IPS-NIHi7 (cell line): ENCODE results near the gene ADAMTS4.

Source experiments
- DNase-seq: peaks from one replicate; pipeline ENCODE4 v3.0.0; 2012; ENCODE audit warnings: mixed read lengths; ENCODE audit errors: extremely low spot score

ADAMTS4 gene

DNA sequence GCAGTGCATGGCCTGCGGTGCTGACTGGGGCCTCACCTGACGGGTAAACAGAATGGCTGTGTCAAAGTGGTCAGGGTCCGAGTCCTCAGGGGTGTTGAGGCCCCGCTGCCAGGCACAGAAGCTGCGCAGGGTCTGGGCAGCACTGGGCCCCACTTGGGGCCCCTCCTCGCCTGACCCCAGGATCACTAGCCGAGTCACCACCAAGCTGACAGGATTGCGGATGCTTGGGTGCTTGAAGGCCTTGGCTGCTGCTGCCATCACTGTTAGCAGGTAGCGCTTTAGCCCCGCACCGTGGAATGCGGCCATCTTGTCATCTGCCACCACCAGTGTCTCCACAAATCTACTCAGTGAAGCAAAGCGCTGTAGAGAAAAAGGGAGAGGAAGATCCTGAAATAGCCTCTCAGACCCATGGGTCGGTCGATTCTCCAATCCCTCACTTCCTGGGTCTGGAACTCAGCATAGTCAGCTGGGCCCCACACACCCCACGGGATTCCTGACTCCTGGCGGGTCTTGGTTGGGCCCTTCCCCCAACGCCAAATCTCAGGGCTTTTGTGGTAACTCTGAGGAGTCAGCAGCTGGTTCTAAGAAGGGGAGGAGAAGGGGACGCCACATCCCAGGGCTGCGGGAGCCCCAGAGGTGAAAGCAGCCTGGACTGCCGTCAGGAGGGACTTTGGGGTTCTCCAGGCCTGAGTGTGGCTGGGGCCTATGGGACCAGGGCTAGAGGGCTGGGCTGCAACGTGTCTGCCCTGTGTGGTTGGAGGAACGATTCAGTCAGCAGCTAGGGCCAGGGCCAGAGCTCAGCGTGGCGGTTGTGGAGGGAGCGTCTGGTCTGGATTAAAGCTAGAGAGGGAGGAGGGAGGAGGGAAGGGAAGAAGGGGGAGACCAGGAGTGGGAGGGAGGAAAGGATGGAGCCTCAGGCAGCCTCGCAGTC is 2.1 kb downstream of the ADAMTS4 start:
- no peak for DNase-seq

DNA sequence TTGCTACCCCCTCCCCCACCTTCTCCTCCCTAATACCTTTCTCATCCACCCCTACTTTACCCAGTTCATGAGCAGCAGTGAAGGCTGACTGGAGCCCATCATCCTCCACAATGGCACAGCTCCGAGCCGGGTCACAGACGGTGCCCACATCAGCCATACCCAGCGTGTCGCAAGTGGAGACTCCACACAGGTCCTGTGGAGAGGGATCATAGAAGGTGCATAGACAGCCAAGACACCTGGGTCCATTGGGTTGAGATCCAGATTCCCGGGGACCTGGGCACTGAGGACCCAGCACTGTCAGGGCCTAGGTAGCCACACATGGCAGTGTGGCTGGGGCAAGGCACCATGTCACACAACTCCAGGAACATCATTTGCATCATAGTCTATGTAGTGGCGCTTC is 2.7 kb downstream of the ADAMTS4 start:
- DNase-seq: no peak

DNA sequence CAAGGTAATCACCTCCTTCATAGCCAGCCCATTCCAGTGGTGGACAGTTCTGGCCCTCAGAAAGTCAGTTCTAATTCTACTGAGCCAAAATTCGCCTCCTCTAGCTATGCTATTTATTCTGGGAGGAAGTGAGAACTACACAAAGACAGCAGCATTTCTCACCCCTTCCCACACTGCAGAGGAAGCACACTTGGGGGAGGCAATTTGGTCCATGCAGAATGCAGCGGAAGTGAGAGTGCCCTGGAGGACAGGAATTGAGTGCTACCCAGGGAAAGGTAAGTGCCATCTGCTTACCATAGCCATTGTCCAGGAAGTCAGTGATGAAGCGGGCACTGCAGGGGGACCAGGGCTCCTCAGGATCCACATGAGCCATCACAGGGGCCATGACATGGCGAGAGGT is 3.7 kb downstream of the ADAMTS4 start:
- no peak for DNase-seq

DNA sequence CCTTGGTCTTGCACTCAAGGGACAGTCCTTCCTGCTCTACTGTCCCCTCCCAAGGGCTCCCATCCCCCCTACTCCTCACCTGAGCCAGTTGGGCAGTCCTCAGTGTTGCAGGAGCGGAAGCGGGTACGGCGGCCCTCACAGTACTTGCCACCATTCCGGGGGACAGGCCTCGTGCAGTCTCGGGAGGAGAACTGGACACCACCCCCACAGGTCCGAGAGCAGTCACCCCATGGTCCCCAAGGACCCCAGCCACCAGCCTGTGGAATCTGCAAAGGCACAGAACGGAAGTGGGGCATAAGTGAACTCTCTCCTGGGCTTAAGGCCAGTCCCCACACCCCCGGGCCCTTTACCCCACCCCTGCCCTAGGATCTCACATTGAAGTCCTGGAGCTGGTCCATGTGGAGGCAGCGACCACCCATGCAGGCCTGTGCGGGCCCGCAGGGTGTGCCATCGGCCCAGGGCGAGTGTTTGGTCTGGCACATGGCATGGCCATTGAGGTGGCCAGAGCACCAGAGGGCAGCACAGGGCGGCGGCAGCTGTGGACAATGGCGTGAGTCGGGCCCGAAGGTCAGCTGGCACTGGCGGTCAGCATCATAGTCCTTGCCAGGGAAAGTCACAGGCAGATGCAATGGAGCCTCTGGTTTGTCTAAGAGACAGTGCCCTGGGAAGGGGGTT is 5.2 kb downstream of the ADAMTS4 start:
- DNase-seq: no peak

DNA sequence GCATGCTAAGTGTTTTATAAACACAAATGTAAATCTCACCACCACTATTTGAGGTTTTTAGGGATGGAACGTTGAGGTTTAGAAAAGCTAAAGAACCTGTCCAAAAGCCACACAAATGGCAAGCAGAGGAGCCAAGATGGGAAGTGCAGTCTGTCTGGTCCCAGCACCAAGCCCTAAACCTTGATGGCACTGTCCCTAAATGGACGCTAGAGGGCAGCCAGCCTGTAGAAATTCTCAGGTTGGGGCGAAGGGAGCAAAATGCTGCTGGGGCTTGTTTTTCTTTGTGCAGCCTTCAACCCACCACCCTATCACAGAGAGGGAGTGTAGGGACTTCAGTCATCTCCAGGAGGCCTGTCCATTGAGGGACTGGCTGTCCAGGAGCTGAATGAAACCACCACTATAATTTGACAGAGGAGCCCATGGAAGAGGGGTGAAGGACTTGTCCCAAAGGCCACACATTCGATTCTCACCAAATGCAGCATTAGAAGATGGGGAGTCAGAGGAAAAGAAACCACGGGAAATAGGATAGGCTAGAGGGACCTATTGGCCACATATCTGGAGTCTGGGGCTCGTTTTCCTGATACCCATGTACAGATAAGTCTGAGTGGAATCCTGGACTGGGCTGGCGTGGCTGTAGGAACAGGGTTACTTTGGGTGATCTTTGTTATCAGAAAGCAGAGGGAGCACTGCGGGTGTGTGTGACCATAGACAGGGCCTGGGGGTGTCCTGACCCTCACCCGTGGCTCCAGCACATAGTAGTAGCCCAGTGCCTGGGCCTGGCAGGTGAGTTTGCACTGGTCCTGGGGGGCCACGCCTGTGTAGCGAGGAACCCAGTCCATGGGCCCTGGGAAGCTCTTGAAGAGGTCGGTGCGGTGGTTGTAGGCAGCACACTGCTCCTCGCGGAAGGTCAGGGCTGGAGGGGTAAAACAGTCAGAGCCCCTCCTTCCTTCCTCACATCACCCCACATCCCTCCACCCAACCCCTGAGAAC is 6.1 kb downstream of the ADAMTS4 start:
- DNase-seq: peak; percentile 84

DNA sequence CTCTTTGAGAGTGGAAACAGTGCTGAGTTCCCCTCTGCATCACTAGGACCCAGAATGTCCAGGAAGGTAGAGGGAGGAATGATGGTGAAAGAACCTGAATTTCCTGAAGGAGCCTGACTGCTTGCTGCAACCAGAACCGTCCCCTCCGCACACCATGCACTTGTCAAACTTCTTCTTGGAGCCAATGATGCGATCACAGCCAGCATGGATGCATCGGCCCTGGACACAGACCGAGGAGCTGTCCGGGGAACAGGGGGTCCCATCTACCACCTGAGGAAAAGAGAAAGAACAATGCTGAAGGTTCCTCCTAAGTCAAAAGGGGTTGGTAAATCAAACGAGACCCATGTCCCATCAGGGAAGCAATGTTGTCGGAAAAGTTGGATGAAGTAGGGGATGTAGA is 6.9 kb downstream of the ADAMTS4 start:
- DNase-seq: no peak

DNA sequence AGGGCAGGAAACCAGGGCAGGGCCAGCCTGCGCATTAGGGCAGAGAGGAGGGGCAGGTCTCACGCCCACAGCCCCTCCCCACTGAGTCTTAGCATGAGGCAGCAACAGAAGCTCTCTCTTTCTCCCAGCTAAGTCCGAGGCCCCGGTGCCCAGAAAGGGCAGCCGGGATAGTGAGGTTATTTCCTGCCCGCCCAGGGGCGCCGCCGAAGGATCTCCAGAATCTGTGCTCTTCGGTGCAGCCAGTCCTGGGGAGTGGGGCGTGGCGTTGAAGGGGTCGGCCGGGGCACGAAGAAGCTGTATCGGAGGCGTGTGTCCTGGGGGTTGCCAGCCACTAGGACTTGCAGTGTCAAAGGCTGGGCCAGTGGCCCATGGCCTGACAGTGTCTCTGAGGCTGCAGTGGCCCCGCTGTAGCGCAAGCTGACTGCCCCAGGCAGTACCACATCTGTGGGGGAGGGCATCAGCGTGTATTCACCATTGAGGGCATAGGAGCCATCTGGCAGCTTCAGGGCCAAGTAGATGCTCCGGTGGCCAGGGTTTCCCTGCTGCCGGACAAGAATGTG is 7.8 kb downstream of the ADAMTS4 start:
- no peak for DNase-seq

DNA sequence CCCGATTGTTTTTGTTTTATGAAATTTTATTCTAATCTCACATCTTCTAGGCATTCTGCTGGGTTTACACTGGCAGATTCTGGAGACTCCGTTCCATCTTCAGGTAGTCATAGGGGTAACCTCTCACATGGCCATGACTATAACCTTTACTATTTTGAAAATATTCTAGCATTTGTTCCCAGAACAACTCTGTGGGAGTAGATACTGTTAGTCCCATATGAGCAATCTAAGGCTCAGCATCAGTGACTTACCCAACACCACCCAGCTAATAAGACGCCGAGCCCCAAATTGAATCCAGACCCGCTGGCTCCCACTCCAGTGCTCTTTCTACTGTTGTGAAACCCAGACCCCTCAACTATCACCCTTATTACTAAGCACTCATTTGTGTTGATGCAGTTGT is 9.8 kb downstream of the ADAMTS4 start:
- no peak for DNase-seq

DNA sequence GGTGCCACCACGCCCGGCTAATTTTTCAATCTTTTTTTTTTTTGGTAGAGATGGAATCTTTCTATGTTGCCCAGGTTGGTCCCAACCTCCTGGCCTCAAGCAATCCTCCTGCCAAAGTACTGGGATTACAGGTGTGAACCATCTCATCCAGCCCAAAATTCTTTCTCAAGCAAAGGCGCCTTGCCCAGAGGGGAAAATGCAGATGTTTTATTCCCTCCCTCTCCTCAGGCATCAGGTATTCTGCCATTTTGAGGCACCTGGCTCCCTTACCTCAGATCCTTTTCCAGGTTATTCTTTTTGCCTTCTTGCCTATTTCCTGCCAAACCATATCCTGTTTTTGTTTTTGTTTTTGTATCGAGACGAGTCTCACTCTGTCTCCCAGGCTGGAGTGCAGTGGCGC is 10.5 kb downstream of the ADAMTS4 start:
- no peak for DNase-seq

DNA sequence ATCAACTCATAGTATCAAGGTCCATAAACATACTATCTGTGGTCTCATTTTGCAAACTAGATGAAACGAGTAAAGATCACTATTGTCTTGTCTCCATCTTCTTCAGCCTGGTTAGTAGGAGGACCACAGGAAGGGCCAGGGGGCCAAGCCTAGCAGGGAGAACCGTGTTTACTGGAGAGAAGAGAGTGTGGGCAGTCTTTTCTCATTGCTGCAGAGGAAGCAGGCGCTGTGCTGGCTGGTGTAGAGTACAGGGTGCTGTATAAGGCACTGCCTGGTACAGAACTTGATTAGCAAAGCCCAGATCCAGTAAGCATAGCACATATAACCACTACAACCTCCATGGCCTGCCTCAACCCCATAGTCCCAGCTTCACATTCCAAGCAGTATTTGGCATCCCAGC is 11.5 kb downstream of the ADAMTS4 start:
- DNase-seq: no peak

DNA sequence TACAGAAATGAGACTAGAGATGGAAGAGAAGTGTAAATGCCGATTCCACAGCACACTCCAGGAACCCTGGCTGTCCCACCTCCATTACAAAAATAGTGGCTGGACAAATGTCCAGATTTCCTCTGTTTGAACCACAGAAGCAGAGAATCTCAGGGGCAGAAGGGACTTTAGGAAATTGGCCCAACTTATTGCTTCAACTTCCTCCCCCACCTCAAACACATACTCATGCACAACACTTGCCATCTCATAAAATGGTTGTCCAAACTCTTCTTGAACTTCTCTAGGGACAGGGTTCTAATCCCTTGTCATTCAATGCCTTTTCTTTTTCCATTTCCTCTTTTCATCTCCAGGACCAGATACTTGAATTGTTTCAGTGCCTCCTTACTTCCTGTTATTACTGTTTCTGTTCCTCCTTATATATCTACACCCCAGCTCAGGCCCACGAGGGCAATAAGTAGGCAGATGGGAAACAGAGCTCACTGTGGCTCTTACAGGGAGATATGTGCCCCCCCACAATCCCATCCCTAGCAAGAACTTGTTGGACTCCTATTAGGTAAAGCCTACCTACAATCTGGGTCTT is 13.0 kb downstream of the ADAMTS4 start:
- no peak for DNase-seq

DNA sequence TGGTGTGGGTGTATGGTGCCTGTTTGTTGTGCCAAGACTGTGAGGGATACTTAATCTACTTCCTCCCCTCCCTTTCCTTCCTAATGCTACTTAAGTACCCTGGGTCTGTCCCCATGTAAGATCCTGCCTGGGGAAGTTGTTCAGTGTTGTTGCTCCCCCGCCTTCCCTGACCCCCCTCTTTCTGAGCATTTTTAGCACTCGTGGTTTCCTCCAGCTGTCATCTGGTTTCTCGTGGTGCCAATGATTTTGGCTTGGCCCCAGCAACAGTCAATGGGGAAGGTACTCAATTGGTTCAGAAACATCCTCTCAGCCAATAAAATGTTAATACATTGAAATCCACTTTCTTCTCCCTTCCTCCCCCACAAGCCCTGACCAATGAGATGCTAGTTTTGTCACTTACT is 13.6 kb downstream of the ADAMTS4 start:
- DNase-seq: no peak

DNA sequence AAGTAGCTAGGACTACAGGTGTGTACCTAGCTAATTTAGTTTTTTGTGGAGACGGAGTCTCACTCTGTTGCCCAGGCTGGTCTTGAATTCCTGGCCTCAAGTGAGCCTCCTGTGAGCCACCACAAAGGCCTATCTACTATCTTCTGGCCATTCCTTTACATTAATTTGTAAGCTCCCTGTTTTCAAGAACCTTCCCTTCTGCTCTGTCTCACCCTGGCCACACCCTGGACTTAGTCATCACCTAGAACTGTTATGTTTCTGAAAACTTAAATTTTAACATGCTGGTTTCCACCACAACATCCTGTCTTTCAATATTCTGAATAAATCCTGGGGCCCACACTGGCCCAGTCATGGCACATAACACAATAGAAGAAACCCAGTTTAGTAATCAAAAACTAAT is 16.6 kb downstream of the ADAMTS4 start:
- no peak for DNase-seq

DNA sequence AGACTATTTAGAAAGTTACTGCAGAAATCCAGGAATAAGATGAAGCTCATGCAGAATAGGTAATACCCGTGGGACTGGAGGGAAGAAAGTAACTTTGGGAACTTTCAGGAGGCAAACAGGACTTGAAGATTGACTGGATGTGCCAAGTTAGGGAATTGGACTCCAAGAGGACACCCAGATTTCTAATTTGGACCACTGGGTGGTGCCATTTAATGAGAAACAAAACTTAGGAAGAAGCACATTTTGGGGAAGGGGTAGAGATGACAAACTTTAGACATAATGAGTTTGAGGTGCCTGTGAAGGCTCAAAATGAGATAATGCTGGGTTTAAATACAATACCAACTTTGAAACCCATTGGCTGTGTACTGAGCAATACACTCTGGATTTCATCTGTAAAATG is 18.2 kb downstream of the ADAMTS4 start:
- DNase-seq: no peak

DNA sequence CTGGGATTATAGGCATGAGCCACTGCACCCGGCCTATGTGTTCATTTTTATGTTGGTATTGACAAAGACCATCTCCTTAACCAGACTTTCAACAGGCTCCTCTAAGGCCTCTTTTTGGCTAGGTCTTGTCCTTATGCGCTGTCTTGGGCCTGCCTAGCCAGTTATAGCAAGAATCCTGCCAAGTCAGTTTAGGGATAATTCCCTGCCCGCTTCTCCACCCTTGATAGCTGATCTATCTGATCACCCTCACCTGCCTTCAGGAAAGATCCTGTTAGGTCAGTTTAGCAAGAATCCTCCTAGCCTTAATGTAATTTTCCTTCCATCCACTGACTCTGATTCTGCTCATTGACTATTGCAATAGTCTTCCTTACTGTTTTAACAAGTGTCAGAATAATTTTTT is 19.2 kb downstream of the ADAMTS4 start:
- DNase-seq: no peak

DNA sequence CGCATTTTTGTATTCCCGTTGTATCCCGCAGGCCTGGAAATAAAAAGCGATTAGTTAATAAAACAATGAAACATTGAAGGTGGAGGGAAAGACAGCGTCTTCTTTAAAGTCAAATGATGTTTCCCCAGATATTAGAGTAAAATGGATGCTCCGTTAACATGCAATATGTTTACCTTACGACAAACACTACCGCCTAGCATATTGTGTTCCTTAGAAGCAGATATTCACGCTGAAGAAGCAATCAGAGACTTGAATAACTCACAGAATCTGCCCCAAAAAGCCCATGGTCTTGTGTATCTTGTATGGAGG is 21.0 kb downstream of the ADAMTS4 start:
- no peak for DNase-seq

DNA sequence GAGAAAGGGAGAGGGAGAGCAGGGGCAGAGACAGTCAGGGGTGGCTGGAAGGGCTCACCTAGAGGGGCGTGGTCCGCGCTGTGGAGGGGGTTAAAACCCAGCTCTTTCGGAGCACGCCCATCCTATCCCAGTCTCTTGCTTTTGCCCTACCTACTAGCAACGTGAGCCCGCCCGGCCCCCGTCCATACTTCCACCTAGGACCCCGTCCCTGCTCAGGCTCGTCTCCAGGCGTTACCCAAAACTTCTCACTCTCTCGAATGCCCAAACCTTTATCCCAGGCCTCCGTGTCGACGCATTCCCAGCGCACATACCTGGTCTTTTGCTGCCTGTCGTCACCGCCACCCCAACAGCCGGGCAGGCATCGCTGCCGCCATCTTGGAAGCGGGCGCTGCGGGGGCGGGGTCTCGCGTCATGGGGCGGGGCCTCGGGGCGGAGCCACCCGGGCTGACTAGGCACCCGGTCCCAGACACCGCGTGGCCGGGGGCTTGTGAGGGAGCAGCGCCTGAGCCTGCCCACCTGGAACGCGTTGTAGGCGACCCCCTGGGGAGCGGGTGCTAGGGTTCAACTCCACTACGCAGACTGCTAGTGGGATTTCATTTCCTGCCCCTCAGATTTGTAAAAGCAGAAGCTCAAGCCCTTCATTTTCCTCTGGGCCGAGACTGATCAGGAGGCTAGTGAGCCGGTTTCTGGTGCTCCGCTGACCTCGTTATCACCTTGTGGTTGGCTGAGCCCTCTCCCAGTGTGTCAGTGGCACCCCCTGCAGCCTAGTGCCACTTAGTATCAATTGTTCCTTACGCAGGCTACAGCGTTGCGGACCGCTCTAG is 21.5 kb downstream of the ADAMTS4 start, which contains the start of gene B4GALT3:
Gene B4GALT3 (minus strand): TSS at position 396 of the 824 bp plus-strand sequence. CDS start 1,447 bp downstream, outside the sequence.
- peak; percentile 98 for DNase-seq

DNA sequence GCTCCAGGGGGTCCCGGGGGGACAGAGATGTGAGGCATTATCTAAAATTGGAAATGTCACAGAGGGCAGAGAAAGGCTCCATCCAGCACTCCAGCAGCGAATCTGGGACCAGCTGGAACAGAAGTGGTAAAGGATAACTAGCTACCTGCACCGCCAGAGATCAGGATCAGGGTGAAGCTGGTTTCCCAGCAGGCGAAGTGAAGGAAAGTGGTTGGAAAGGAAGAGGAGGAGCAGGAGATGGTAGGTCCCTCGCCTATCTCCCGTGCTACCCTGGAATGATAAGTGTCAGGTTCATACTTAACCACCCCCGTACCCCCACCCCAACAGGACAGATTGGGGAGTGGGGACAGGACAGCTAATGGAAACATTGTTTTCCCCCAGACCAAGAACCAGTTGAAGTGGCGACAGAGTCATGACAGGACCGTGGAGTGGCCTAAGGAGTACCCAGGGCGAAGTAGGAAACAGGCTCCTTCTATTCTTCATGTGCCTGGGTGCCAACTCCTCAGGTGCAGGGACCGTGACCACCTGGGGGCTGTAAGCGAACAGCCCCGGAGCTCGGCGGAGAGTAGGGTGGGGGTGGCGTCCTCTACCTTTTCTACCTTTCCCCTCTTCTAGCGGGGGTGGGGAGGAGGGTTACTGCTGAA is 22.3 kb downstream of the ADAMTS4 start:
- DNase-seq: no peak

DNA sequence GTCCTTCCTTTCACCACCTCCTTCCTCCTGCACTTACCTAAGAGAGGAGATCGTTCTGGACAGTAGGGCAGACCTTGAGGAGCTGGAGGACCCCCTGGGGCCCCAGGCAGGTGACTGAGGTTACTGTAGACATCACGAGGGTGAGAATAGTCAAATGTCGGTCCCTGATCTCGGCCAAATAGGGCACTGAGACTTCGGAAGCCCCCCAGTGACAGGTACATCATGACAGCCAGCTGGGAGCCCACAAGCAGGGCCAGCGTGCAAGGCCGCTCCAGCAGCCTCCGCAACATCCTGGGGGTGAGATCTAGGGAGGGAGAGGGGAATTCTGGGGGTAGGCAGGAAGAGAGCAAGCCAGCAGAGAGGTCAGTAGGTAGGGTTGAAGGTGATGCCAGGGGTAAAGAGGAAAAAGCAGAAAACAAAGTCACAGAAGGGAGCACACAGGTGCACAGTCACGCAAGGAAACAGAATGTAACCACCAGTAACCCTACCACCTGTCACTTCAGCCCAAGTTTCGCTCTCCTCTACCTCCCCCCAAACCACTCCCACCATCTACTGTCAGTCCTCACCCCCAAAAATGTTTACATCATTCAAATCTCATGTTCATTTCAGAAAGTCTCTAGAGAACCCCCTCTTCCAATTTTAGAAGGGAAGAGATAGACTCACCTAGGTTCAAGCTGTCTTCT is 22.9 kb downstream of the ADAMTS4 start:
- no peak for DNase-seq
